NCI-H2107 treated with DMSO at 0.1 percent for 48 hours (cell line): ENCODE results near the gene MIA3.

Source experiments
- DNase-seq: peaks from one replicate; lab custom pipeline; 2025; ENCODE audit not compliant: unreplicated experiment; lab: John Stamatoyannopoulos, UW

The MIA3 gene

DNA sequence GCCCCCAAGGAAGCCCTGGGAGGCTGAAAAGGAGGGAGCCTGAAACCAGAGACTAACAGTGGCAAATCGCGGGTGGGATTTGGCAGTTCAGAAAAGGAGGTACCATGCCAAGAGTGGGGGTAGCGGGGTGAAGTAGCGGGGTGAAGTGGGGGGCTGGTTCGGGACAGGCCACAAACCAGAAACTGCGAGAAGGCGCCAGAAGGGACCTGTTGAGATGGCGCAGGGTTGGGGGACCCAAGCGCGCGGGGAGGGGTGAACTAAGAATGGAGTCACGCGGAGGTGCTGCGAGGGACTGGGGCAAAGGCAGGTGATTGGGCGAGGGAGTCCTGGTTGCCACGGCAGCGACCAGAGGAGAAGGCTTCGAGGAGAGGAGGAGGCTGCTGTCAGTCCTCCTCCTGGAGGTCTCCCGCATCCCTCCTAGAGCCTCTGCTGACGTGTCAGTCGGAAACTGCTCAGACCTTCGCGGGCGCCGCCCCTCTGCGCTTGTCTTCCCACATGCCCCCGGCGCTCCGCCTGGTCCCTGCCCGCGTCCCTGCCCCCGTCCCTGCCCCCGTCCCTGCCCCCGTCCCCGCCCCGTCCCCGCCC lies 438 bp upstream of the MIA3 start:
- peak; percentile 83 for DNase-seq

DNA sequence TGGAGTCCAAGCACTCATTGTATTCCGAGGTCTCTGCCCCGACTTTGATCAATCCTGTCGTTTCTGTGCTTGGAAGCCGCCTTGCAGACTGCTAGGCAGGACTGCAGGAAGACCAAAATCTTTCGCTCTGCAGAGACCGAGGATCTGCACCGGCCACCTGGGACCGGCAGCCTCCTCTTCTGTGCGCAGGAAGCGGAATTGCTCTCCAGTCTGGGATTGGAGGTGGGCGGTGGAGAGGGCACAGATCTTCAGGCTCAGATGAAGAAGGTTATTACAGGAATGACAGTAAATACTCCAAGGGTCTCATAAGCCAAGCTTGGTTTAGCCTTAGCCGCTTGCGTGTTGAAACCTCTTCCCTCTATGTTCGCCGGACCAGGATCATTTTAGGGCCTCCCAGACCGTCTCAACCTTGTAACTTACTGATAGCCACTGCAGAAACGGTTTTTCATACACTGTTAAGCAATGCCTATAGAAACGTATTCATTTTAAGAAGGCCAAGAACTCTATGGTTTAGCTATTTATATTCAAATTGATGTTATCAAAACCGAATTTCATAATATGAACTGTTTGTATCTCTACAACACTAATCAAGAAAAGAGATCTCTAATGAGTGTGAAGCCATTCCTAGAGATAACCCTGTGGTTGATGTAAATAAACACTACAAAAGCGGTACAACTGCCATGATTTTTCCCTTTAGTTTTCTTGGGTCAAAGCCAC lies 1.1 kb downstream of the MIA3 start:
- DNase-seq, result peak; percentile 9

DNA sequence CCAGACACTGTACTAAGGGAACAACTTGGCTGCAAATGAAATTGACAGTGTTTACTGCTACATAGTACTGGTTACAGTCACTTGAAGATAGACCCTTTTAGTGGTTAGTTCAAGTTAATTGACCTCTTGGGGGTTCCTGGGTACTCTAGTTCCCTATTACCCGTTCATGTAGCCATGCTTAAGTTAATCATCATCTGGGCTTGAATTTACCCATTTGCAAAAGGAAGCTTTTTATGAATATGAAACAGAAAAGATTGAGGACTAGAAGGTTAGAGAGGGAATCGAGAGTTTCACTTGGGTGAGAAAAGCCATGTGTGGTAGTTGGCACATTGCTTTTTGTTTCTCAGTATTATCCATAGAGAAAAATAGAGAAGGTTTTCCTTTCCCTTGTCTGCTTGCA lies 2.7 kb downstream of the MIA3 start:
- DNase-seq, result no peak

DNA sequence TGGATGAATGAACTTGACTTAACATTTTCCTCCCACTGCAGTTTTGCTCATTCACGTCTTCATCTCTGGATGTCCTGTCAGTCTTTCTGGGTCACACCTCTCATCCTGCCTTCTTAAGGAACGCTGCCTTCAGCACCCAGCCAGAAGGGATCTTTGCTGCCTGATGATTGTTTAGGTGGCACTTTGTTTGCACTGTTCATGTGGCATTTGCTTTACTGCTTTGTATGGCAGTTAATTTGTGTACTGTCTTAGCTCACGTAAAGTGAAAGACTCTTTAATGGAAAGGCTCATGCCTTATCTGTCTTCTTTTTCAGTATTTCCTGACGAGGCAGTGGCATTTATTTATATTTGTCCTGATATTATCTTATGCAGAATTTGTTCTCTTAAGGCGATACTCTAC lies 4.9 kb downstream of the MIA3 start:
- no peak for DNase-seq

DNA sequence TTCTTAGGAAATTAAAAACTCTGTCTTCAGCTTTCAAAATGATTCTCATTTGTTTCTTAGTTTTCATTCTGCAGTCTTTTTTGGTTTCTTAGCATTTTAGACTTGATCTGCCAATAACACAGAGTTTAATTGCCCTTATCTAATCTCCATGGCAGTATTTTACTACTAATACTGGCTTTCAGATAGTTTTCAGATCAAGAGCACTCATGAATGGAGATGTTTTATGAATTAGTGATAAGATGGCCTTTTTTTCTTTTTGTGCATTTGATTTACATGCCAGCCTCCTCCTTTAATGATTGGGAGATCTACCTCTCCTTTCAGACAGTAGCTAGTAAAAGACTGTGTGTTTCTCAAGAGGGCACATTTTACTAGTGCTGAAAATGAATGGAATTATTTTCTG lies 5.6 kb downstream of the MIA3 start:
- DNase-seq, result no peak

DNA sequence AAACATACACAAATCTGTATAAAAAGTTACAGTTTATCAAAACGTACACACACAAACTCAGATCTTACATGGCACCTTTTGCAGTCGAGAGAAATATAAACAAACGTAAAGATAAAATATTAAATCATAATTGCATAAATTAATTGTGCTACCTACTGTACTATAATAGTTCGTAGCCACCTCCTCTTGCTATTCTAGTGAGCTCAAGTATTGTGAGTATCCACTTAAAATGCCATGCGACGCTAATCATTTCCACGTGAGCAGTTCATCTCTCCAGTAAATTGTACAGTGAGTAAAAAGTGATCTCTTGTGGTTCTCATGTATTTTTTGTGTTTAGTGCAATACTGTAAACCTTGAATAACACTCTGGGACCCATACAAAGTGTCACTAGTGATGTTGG lies 6.3 kb downstream of the MIA3 start:
- no peak for DNase-seq

DNA sequence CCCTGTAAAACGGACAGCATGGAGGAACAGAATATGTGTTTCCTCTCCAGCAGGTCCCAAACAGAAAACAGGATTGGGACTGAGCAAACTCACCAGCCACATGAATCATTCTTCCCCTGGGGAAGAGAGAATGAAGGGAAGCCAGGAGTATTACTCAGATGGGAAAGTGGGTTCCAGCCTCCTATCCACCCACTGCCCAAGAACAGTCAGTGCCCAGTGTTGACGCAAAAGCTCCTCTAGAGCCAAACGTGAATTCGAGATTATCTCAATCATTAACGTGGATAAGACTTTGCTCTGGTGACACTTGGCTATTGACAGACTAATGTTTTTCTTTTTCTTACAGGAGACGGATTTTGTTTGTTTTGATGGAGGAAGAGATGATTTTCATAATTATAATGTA lies 9.3 kb downstream of the MIA3 start:
- DNase-seq, result no peak

DNA sequence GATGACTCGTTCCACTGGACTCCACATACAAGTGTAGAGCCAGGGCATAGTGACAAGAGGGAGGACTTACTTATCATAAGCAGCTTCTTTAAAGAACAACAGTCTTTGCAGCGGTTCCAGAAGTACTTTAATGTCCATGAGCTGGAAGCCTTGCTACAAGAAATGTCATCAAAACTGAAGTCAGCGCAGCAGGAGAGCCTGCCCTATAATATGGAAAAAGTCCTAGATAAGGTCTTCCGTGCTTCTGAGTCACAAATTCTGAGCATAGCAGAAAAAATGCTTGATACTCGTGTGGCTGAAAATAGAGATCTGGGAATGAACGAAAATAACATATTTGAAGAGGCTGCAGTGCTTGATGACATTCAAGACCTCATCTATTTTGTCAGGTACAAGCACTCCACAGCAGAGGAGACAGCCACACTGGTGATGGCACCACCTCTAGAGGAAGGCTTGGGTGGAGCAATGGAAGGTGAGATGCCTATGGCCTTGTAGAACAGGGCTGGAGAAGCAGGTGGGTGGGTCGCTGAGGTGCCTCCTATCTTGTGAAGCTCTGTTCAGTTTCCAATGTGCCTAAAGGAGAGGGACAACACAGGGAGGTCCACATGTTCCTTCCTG lies 12.1 kb downstream of the MIA3 start:
- DNase-seq, result no peak

DNA sequence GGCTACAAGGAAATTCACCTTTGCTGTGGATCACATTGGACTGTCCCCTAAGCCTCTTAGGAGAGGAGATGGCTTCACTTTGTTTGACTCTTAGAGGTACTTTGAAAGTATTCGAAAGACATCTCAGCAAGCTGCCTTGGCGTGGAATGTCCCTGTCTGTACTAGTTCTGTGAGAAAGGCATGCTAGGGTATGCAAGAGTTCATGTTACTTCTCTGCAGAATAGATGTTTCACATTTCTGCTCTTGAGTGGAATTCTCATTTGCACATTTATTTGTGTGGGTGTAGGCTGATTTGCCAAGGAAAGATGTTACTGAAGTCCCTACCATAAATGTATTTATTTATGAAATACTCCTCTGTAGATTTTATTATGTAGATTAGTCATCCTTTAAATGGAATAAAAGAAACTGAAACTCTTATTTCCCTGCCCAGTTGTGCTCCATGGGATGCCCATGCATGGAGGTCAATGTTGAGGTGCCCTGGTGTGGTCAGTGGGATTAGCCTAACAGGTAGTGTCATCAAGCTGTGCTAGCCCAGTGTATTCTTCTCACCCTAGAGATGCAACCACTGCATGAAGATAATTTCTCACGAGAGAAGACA lies 13.8 kb downstream of the MIA3 start:
- DNase-seq, result no peak

DNA sequence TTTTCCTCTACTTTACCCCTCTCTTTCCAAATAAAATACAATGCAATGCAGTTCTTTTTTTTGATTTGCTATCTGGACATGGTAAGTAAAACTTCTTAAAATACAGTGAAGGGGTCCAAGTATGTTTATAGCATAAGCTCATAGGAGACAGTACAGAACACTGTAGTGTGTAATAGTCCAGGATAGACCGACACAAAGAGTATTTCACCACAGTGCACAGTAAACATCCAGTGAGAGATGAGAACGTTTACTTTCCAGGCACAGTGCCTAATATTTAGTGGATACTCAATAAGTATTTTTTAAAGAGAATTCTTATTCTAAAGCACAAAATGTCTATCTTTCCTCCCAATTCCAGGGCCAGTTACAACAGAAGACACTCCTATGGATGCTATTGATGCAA lies 14.9 kb downstream of the MIA3 start:
- DNase-seq, result no peak

DNA sequence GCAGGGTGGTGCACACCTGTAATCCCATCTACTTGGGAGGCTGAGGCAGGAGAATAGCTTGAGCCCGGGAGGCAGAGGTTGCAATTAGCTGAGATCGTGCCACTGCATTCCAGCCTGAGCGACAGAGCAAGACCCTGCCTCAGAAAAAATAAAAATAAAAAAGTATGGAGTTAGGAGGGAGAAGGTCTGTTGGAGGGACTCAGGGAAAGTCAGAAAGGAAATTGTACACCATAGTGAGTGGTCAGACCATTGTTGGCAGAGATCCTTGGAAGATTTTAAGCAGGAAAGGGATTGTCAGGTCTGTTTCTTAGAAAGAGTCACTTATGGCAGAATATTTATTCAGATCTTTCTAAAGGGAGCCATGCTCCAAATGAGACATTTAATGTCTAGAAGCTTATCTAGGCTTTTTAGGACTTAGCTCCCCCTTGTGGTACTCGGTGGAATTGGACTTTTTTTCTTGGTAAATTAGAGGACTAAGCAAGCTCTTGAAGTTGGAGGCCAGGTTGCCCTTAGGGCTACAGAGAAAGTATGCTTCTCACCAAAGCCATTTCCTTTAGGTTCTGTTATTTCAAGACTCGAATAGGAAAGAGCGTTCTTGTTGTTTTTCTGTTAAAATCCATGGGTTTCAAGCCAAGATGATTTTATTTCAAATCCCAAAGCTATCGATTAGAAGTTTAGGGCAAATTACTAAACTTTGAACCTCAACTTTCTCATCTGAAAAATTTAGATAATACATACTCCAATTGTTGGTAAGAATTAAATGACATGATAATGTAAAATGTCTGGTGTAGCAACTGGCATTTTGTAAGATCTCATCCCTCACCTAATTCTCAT lies 16.5 kb downstream of the MIA3 start:
- DNase-seq, result peak; percentile 91

DNA sequence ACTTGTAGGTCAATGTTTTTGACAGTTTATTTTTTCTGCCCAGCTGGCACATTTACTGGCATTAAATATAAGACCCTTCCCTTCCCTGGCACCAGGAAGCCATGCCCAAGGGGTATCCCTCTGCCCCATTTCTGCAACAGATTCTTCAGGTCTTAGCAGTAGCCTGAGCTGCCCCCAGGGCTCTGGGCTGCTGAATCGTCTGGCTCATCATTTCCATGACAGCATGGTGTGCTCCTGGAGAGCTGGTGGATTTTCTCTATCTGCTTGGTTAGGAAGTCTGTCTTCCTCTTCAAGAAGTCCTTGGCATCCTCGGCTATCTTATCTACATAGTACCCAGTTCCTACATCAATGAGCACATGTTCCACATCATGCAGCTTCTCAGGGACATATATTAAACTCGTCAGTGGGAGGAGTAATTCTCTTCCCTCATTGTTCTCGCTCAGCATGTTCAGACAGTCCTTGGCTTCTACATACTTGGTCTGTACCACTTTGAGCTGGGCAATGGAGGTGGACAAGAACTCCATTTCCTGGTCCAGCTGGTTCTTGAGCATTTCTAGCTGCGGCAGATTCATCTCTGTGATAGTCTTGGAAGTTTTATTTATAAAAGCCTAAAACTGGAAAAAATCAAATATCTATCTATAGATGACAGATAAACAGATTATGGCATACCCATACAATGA lies 23.5 kb downstream of the MIA3 start:
- no peak for DNase-seq

DNA sequence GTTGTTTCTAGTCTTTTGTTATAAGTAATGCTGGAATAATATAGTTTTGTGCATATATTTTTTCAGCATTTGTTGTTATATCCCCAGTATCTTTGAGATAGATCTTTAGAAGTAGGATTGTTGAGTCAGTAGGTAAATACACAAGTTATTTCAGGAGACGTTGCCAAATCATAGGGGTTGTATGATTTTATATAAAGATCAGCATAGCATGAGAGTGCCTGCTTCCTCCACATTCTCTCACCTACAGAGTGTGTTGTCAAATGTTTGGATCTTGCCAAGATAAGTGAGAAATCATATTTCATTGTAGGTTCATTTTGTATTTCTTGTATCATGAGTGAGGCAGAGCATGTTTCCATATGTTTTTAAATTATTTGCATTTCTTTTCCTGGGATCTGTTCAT lies 24.6 kb downstream of the MIA3 start:
- DNase-seq, result no peak

DNA sequence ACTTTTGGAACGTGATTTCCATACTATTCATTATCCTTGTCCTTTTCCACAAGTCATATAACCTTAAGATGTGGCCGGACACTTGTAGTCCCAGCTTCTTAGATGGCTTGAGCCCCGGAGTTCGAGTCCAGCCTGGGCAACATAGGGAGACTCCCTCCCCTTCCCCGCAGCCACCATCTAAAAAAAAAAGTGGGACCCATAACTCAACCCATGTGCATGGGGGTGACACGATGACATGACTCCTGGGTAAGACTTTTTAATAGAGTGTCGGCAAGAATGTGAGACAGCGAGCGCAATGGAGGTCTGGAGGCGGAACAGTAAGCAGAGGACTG lies 25.7 kb downstream of the MIA3 start:
- DNase-seq, result no peak

DNA sequence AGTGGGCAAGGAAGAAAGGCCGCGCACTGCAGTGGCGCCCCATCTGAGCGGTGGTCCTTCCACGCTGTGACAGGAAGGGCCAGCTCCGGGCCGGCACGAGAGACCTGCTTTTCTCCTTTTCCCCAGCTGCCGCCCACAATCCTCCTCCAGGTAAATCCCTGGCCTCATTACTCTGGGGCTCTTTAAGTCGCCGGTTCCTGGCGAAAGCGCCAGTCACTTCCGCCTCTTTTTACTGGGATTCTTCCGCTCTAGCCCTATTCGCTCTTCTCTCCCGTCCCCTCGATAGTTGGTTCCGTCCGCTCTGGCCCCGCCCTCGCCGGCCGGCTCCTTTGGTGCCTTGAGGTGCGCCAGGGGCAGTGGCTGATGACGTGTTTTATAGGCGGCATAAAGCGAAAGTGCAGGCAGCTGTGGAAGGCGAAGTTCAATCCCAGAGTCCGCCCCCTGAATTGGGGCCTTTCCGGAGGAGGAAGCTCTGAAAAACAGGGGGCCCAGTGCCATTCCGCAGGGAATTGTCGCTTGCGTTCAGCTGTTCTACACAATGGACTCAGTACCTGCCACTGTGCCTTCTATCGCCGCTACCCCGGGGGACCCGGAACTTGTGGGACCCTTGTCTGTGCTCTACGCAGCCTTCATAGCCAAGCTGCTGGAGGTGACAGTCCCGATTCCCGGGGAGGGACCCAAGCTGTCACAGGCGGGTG lies 26.2 kb downstream of the MIA3 start:
- peak; percentile 99 for DNase-seq

DNA sequence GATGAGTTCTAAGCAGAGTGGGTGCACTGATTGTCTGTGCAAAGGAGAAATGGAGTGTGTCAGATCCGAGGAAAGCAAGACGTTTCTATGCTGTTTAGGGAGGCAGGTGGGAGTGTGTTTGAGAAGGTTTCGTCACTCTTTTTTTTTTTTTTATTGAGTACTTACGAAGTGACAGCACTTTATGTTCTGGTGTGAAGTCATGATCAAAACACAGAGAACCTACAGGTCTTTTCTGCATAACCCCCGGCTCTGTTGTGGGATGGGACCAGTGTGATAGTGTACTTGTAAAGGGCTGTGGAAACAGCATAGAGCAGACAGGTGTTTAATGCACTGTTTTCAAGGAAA lies 26.7 kb downstream of the MIA3 start:
- no peak for DNase-seq

DNA sequence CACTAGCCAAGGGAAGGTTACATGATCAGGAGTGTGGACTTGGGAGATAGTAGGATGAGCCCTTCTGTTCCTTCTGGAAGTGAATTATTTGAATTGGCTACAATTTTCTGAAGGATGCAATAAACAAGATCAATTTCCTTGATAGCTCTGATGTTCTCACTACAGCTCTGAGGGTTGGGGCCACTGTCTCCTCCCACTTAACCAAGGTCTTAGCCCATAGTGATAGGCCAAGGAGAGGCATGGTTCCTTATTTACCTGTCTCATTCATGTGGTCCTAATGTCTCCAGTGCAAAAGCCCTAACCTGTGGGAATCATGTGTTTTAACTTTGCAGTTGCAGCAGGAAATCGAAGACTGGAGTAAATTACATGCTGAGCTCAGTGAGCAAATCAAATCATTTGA lies 34.8 kb downstream of the MIA3 start:
- DNase-seq, result no peak

DNA sequence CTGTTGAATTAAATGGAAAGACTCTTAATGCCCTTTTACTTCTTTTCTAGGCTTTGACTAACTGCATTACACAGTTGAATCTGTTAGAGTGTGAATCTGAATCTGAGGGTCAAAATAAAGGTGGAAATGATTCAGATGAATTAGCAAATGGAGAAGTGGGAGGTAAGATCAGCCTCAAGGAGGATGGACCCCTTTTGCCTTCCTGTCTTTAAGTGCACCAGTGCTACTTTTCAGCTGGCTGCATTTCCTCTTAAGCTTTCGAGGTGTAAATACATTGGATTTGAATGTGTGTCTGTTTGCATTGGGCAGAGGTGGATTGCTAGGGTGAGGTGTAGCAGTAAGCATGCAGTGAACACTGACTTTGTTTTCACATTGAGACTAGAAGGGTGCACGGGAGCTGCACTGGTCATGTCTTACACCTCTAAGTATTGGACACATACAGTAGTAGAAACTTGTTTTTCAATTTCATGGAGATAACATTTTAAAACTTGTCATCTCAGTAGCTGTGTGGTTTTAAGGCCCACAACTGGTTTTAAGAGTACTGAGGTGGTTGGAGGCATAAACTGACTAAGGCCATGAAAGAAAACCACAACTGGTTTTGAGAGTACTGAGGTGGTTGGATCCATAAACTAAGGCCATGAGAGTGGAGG lies 35.4 kb downstream of the MIA3 start:
- no peak for DNase-seq

DNA sequence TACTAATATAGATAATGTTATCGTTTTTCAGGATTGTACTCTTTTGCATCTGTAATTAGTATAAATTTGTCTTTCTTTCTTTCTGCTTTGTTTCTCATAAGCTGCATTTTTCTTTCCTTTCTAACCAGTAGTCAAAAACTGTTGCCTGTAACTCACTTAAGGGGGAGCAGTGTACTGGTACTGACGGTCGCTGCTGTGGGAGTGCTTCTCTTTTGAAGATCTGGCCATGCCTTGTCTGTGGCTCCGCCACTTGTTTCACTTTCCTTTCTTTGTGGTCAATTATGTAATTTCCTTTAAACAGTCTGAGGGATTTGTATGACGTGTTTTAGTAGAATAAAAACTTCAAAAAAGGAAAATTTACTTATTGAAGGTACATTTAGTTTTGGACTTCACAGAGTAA lies 37.0 kb downstream of the MIA3 start:
- DNase-seq, result no peak
